ENCODE results near the gene CEP44.
"Not testable (repeated sequence)": the region's sequence is repeated elsewhere in the genome, so short reads cannot be mapped to it uniquely, and the experiment has no call there.

The CEP44 gene

DNA sequence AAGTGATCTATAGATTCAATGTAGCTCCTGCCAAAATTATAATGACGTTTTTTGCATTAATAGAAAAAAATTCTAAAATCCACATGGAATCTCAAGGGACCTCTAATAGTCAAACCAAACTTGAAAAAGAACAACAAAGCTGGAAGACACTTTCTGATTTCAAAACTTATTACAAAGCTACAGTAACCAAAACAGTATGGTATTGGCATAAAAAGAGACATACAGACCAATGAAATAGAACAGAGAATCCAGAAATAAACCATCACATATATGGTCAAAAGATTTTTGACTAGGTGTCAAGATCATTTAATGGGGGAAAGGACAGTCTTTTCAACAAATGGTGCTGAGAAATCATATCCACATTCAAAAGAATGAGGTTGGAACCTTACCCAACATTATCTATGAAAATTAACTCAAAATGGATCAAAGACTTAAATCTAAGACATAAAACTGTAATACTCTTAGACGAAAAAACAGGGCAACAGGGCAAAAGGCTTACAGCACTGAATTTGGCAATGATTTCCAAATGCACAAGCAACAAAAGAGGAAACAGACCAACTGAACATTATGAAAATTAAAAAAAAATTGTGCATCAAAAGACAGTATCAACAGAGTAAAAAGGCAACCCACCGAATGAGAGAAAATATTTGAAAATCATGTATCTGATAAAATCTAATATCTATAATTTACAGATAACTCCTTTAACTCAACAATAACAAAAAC lies 4.1 kb upstream of the CEP44 start:
- DNase-seq, result no peak

DNA sequence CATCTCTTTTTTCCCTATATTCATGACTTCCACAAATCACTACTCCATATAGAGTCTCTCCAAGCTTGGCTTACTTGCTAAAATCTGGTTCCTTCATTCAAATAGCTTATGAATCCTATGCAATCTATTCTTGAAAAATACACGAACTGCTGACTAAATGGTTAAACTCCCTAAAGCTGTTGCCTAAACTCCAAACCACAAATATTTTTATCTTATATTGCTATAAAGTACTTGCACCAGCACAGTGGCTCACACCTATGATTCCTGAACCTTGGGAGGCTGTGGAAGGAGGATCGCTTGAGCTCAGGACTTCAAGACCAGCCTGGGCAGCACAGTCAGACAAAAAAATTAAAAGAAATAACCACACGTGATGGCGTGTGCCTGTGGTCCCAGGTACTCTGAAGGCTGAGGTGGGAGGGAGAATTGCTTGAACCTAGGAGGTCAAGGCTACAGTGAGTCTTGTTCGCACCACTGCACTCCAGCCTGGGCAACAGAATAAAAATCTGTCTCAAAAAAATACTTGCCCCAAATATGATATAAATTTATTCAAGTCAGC lies 2.5 kb upstream of the CEP44 start:
- no peak for DNase-seq

DNA sequence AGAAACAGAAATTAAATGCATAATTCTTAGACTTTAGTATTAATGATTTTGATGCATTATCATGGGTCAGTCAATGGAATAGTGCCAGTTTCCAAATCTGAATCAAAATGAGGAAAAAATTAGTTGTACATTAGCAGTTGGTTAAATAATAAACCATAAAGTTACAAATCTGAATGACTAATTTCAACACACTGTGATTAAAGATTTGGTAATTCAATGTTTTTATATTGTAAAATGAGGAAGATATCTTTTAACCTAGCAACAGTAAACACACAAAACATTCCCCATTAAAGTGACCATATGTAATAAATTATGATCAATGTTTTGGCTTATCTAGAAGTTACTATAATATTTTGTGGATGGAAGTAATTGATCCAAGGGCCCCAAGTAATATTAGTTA lies 1.8 kb upstream of the CEP44 start:
- DNase-seq, result no peak

DNA sequence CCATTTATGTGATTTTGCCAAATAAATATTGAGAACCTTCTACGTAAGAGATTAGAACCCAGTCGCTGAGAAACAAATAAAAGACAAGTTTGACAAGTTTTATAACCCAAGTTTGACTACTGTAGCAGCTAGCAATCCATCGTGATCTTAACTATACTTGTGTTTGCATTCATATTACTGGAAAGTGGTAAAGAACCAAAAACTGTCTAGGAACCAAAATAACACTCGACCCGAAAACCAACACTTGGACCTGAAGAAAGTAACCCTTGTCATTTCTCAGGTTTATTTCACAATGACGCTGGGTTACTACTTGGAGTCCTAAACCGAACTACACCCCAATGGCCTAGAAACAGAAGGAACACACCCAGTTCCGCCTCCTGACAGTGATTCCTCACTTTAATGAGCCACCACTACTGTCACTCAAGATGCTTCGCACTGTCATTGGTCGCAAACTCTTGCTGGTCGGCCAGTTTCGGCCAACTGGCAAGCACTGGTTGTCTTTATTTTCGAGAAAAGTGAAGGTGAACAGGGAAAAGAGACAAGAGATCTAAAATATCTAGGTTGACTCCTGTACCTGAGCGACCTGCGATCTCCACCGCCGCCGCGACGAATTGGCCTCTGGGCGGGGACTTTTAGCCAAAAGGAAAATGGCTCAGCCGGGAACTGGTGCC lies 740 bp upstream of the CEP44 start:
- DNase-seq, result peak; percentile 58

DNA sequence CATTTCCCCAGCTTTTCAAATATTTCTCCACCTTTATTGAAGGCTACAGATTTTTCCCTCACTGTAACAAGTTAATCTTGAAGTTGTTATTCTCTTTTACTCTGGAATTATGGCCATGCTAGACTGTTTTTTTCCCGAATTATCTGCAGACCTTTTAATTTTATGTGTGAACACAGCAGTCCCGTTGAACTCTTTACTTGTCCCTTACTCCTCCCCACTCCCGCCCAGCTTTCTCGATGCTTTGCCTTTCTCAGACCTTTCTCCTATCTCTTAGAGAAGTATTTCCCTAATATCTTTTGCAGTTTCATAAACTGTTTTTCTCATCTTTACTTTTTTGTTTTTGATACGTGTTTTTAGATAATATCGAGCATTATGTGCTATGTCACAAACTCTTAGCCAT lies 776 bp downstream of the CEP44 start:
- DNase-seq, result no peak

DNA sequence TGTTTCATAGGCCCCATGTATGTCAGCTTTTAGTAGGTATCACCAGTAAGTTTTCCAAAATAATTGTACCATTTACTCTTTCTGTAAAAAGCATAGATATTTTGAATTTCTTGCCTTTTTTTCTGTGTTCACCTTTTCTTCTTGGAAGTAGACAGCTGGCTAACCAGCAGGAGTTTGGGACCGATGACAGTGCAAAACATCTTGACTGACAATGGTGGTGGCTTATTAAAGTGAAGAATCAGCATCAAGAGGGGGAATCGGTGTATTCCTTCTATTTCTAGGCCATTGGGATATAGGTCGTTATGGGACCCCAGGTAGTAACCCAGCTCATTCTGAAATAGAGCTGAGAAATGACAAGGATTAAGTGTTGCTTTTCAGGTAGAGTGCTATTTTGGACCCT lies 3.2 kb downstream of the CEP44 start:
- DNase-seq, result no peak

DNA sequence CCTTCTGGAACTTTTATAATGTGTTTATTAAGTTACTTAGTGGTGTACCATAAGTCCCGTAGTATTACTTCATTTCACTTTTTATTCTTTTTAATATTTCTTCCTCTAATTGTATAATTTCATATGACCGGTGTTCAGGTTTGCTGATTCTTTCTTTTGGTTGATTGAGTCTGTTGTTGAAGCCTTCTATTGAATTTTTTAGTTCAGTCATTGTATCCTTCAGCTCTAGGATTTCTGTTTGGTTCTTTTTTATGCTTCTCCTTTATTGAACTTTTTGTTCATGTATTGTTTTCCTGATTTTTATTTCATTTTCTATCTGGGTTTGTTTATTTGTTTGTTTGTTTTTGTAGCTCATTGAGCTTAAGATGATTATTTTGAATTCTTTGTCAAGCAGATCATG lies 8.8 kb downstream of the CEP44 start:
- DNase-seq, result no peak

DNA sequence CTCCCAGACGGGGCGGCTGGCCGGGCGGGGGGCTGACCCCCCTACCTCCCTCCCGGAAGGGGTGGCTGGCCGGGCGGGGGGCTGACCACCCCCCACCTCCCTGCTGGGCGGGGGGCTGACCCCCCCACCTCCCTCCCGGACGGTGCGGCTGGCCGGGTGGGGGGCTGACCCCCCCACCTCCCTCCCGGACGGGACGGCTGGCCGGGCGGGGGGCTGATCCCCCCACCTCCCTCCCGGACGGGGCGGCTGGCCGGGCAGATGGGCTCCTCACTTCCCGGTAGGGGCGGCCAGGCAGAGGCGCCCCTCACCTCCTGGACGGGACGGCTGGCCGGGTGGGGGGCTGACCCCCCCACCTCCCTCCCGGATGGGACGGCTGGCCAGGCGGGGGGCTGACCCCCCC lies 10.9 kb downstream of the CEP44 start:
- not testable (repeated sequence) for DNase-seq

DNA sequence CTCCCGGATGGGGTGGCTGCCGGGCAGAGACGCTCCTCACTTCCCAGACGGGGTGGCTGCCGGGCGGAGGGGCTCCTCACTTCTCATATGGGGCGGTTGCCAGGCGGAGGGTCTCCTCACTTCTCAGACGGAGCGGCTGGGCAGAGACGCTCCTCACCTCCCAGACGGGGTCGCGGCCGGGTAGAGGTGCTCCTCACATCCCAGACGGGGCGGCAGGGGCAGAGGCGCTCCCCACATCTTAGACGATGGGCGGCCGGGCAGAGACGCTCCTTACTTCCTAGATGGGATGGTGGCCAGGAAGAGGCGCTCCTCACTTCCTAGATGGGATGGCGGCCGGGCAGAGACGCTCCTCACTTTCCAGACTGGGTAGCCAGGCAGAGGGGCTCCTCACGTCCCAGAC lies 11.4 kb downstream of the CEP44 start:
- DNase-seq, result not testable (repeated sequence)

DNA sequence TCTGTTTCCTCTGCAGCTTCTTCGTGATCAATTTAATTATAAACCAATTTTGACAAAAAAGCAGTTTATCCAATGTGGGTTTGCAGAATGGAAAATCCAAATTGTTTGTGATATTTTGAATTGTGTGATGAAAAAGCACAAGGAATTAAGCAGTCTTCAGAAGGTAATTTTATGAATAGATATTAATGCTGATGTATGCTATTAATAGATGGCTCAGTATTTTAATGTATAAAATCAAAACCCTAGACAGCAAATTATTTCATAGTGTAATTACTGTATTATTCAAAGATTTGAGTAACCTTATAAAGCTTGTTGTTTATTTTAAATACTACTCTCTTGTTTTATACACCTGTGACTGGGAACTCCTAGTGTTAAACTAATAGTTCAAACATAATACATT lies 20.0 kb downstream of the CEP44 start:
- DNase-seq, result no peak

DNA sequence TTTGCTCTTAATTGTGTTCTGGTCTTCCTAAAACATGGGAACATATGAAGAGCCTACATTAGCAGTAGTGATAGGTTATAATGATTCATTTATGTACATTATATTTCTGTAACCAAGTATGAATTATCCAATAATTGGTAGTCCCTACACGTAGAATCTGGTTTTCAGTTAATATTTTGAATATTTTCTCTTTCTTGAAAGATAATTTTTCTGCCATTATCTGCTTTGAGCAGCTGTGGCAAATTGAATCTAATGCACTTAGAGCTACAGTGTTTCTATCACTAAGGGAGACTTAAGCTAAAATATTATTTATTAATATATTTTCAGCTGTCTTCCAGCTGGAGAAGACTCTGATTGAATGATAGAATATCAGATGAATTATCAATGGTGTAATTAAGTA lies 21.0 kb downstream of the CEP44 start:
- DNase-seq, result no peak

DNA sequence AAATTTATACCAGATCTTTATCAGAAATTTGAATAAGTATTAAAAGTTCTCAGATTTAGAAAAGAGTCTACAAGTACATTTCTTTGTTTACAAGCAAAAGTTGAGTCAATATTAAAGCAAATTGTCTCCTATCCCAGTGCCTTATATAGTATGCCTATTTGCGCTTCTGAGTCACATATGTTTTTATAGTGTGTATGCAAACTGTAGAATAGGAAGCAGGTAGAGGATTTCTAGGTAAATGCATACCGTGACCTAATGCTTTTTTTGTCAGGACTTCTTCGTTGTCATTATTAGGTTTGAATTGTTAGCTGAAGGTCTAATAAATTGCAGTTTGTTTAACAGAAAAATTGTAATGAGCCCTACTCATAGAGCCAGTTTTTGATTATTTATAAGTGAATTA lies 22.2 kb downstream of the CEP44 start:
- DNase-seq, result no peak

DNA sequence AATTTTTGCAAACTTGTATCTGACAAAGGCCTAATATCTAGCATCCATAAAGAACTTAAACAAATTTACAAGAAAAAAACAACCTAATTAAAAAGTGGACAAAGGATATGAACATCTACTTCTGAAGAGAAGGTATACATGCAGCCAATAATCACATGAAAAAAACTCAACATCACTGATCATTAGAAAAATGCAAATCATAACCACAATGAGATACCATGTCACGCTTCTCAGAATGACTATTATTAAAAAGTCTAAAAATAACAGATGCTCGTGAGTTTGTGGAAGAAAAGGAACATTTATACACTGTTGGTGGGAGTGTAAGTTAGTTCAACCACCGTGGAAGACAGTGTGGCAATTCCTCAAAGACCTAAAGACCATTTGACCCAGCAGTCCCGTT lies 24.0 kb downstream of the CEP44 start:
- no peak for DNase-seq

DNA sequence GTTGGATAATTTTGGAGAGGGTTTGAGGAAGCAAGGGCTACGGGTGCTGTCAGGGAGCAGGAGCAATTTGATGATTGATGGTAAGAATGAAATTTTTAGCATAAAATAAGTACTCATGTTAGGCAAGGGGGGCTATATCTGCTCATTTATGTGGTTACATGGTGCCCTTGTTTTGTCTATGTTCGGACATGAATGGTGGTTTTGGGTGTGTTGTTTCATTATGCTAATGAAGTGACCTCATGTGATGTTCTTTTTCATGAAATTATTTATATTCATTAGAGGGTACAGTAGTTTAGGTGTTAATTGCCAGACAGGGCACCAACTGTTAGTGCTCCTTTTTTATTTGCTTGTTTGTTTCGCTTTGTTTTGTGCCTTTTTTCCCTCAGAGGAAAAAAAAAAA lies 29.3 kb downstream of the CEP44 start:
- no peak for DNase-seq

DNA sequence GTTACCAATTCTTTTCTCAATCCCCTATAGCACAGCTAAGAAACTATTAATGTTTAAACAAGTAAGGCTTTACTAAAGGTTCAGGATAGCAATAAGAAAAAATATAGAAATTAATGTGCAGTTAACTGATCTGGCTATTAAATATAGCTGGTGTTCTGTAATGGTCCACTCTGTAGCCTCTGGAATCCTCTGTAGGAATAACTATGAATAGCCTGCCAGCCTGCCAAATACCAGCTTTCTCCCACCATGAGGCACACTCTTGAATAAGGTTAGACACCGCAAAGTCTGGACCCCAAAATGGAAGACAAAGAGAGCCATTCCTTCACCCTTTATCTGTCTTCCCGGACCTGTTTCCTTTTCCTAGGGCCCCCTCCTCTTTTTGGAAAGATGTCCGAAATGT lies 30.6 kb downstream of the CEP44 start:
- no peak for DNase-seq

DNA sequence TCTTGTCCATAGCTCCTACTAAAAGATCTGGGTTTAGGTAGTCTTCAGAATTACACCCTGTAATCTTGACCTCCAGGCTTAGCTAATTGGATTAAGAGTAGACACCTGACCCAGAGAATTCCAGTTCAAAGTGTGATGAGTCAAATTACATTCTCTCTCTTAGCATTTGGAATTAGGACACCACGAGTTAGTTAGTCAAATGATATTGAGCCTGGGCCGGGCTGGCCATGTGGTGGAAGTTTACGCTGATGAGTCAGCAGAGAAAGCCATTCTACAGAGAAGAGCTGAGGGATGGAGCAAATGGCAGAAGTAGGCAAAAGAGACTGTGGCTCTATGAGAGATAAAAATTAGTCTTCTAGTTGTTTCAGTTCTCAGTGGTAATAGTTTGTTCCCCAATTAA lies 31.1 kb downstream of the CEP44 start:
- no peak for DNase-seq

DNA sequence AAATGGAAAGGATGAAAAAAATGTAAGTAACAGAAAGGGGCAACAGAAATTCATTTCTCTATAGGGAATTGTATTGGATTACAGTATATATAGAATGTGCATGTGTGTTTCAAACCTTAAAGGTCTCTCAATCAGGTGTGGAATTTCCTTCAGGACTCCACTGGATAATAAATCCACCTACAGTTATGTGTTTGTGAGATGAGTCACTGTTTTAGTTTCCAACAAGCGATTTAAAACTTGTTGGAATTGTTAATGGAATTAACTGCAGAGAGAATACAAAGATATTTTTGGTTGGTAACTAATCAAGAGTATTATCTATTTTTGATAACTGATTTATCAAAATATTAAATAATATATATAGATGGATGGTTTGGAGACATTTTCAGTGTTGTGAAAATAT lies 32.8 kb downstream of the CEP44 start:
- DNase-seq, result no peak

DNA sequence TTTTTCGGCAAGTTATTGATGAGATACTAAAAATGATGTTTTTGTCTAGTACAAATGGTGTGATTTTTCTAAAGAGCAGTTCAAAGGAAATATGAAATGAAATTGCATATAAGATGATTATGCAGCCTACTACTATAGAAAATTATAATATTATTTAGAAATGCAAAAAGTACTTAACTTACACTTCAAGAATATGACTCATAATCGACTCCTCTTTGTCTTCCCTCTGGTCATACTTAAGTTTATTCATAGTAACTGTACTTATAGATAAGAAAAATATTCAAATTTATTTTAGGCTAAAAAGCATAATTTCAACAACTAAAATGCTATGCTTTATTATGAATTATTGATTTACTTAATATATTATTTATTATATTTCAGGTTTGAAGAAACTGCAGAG lies 33.2 kb downstream of the CEP44 start:
- no peak for DNase-seq

DNA sequence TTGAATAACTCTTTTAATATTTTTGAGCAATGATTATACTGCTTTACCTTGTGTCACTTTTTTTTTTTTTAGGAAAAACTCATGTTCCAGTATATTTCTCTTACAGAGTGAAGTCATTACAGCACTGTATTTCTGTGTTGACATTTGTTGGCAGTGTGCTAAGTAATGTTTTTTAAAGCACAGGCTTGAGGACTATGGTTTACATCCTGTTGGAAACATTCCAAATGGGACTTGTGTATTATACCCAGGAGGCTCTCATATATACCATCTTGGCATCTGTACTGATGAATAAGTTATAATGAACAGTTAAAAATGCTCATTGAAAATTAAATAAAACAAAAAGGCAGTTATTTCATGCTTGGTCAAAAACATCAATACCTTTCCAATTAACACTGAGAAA lies 33.8 kb downstream of the CEP44 start:
- no peak for DNase-seq

DNA sequence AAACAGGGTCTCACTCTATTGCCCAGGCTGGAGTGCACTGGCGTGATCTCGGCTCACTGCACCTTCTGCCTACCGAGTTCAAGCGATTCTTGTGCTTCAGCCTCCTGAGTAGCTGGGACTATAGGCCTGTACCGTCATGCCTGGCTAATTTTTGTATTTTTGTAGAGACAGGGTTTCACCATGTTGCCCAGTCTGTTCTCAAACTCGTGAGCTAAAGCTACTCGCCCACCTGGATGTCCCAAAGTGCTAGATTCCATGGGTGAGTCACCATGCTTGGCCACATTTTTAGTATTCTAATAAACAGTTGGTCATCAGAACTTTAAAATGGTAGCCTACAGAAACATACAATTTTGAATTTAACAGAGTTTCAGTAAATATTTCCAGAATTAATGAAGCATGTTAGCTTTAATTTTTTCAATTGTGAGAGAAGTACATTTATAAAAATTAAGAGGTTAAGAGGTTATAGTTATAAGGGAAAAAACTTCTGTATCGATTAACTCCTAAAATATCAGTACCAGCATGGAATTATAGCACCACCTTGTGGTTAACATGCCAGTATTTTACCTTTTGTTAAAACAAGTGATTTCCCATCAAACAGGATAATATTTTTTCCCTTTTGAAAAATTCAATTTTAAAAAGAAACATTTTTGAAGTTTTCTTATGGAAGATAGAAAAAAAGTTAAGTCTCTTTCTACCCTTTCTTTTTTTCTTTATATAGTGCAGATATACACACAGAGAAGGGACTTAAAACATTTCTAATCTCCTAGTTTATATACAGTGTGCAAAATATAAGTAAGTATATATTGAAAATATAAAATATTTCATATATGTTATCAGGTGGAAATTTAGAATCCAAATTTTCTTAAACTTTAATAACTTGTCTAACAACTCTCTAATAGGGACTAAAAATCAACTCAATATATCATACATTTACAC lies 35.4 kb downstream of the CEP44 start:
- DNase-seq, result no peak

DNA sequence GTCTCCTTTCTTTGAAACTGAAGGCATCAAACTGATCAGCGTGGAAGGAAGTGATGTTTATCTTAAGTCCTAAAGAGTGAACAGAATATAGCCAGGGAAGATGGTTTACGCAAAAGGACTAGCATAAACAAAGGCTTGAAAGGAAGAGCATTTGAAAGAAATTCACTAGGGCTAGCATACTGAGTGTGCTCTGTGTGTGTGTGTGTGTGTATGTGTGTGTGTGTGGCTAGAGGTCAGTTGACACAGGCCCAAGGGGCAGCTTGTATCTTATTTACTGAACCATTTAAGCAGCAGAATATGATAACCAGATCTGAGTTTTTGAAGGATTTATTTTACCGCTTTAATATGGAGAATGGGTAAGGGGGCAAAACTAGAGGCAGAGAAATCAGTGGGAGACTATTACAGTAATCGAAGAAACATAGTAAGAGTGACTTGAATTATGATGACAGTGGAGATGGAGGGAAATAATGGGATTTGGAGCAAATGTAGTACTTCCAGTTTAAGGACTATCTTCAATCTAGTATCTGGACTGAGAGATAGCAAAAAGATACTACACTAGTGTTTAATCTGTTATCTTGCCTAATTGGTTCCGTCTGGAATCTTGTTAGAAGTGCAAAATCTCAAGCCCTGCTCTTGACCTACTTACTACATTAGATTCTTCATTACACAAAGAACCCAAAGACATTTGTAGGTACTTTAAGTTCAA lies 36.9 kb downstream of the CEP44 start:
- no peak for DNase-seq

DNA sequence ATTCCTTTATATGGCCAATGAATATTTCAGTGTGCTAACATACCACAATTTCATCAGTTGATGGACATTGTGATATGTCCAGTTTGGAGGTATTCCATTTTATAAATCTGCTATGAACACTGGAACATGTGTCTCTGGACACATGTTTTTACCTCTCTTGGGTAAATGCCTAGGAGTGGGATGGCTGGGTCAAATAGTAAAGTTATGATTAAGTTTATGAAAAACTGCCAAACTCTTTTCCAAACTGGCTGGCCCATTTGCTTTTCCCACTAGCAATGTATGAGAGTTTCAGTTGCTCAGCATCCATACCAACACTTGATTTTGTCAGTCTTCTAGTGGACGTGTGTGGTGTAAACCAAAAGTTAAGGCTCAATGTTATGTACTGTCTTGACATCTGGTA lies 40.5 kb downstream of the CEP44 start:
- no peak for DNase-seq

DNA sequence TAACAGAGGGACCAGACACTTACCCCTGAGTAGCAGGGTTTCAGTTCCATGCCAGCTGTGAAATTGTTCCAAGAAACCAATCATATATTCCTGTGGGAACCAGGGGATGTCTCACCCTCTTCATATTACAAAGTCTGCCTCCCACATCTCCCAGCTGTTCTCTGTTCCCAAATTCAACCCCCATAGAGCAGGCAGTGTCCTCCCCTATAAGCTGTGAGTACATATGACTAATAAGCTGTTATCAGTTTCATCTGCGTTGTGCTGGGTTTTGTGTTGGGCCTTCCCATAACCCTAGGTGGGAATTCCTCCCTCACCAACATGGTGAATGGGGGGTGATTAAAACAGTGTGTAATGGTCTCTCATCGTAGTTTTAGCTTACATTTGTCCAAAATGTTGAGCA lies 41.0 kb downstream of the CEP44 start:
- DNase-seq, result no peak
